ENCODE measurements around the gene SLC16A8.
A peak's percentile ranks its signal among the peaks of the same experiment; 100 is the strongest.
"Not testable (repeated sequence)": the region's sequence is repeated elsewhere in the genome, so short reads cannot be mapped to it uniquely, and the experiment has no call there.

Gene SLC16A8

DNA sequence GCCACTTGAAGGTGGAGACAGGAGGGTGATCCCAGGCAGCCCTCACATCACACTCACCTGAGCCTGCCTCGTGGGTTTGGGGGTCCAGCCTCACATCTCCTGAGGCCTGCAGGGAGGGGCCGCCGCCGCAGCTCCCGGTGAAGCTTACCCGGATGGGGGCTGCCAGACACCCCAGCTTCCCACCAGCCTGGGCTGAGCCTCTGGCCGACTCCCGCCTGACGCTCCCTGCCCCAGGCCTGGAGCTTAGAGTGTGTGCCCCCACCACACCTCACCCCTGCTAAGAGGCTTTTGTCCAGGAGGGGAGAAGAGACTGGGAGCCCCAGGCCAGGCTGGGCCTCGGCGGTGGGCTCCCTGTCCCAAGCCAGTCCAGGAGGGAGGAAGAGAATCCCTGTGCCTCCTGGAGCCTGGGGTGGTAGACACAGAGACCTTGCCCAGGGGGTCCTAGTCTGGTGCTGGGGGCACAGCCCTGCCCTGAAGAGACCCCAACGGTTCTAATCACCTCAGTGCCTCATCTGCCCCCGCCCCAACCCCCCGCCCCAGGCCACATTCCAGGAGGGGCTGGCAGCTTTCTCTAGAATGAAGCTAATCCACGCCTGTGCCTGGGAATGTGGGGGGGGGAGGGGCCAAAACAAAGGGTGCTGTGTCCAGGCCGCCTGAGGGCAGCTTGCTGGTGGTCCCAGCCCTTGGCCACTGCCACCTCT lies at the start of gene SLC16A8:
Gene SLC16A8, minus strand, starts transcription at position 254 of the 701 bp plus-strand sequence. CDS start 1,311 bp downstream, outside the sequence.
- peak; percentile 16 for DNase-seq

- DNase-seq = no peak
These were observed 49.3 kb upstream of the SLC16A8 start for GRCh38 chr22:38133331-38133730.

DNA sequence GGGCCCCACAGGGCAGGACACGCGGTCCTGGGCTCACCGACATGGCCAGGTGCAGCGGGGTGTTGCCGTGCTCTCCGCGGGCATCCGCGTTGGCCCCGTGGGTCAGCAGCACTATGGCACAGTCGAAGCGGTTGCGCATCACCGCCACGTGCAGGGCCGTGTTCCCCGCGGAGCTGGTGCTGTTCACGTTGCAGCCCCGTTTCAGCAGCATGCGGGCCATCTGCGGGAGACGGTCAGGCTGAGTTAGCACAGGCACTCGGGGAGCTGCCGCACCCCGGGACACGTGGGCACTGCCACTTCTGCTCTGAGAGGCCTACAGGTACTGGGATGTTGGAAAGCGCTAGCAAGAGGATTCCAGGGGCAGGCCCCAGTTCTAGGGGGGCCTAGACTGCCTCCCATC lies 48.8 kb upstream of the SLC16A8 start:
- no peak for DNase-seq

DNA sequence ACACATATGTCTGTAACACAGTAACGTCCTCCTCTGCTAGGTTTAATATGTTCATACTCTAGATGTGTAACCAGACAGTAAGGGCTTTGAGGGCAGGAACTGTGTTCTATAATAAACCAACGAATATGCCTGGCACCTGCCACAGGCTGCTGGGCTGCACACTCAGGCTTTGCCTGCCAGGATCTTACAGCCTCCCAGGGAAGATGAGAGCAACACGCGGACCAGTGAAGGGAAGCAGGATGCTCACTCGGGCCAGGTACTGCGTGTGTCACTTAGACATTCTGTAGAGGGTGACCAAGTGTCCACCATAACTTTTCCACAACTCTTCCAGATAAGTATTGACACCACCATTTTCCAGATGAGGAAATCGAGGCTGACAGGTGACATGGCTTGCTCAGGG lies 48.2 kb upstream of the SLC16A8 start:
- no peak for DNase-seq

GRCh38 chr22:38131399-38131798 lies 47.4 kb upstream of the SLC16A8 start:
- DNase-seq = no peak

DNA sequence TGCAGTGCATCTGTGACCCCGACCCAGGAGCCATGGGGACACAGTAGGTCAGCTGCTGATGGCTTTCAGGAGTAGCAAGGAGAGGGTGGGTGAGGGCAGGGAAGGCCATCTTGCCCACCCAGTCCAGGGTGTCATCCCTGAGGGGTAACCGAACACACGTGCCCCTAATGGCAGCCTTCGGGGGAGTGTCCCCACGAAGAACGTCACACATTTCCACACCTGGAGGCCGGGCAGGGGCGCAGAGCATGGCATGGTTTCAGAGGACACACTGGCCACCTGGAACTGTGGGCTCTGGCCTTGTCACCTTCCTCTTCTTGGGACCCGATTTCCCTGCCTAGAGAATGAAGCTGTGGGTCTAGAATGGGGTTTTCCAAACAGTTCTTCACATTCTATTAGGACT lies 45.9 kb upstream of the SLC16A8 start:
- no peak for DNase-seq

DNA sequence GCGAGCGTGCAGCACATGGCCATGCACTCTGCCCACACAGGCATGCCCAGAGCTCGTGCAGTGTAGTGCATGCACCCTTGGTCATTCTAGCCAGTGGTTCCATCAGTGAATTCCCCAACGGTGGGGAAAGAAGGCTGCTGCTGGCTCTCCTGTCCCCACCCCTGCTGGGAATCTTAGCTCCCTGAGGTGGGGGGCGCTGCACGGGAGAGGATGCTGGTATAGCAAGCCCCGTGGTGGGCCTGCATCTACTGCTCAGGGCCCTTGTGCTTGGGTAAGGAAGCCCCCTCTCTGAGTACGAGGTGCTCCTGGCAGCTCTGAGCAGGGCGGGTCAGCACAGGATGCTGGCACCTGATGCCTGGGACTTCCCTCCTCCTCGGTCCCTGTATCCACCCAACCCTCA lies 45.0 kb upstream of the SLC16A8 start:
- no peak for DNase-seq

DNA sequence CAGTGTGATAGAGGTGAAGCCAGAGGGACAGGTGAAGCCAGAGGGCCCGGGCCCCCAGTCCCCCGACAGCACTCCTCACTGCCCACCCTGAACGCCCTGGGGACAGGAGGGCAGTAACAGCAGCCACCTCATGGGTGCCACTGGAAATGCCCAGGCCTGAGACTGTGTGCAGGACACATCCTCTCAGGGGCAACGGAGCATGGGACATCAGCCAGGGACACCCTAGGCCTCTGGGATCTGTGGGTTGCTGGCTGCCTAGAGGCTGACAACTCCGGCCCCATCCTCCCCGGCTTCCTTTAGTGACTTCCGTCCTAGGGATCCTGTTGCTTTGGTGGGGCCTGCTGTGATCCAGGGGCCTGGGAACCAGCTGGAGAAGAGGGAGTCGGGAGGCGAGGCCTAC lies 43.9 kb upstream of the SLC16A8 start:
- DNase-seq = no peak

DNA sequence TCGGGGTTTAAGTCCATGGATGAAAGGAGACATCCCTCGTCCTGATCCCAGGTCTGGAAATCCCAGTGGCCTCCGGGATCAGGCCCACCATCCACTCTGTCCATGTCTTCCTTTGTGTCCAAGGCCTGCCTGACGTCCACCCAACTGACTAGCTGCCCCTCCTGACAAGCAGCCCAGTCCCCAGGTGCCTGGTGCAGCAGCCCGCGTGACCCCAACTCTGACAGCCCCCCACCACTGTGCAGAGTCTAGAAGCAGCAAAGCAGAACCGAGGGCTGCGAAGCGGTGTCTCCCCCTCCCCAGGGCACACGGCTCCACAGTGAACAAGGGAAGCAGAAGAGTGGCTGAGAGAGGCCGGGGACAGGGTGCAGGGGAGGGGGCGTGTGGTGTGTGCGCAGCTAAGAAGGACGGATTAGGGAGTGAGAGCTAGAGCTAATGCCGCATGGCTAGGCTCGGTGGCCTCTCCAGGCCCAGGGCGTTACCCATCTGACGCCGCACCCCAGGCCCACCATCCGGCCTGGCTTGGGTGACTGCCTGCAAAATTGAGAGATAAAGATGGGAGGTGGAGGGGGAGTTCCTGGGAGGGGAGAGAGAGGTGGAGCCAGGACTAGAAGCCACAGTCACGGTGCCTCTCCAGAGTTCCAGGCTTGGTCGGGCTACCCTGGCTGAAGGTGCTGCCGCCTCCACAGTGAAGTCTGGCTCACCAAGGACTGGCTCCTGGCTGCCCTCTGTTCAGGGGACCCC lies 43.1 kb upstream of the SLC16A8 start:
- peak; percentile 26 for DNase-seq

DNA sequence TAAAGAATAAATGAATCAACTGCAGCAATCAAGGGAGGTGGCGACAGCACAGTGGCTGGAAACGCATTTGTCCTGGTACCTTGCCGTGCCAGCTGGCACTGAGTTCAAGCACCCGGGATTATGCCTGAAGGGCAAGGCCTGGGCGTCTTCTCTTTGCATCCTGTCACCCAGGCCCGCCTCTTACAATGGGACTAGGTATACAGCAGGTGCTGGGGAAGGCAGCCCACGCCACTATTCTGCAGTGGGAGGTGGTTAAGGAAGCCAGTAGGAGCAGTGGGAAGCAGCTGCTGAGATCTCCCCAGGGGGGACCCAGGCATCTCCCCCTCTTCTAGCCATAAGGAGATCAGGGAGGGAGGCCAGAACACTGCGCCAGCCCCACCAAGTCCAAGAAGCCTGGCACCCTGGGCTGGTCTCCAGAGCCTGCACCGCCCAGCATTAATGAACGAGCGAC lies 41.8 kb upstream of the SLC16A8 start:
- peak; percentile 12 for DNase-seq

DNA sequence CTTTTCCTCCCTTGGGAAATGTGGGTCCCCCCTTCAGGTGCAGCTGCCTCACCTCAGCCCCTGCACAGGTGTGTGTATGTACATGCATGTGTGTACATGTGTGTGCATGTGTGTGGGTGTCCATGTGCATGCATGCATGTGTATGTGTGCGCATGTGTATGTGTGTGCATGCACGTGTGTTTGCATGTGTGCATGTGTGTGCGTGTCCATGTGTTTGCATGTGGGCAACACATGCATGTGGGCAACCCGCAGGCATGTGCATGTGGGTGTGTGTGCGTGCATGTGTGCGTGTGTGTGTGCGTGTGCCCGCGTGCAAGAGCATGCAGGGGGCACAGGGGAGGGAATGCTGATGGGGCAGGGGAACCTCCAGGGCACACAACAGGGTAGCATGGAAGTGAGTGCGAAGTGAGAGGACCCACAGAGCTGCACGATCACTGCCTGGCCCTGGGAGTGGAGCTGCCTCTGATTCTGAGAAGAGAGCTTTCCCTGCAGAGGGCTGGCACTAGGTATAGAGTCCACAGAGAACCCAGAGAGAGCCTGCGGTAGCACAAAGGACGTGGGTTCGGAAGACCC lies 41.1 kb upstream of the SLC16A8 start:
- DNase-seq = no peak

GRCh38 chr22:38124236-38124974 lies 40.4 kb upstream of the SLC16A8 start:
- peak; percentile 10 for DNase-seq

DNA sequence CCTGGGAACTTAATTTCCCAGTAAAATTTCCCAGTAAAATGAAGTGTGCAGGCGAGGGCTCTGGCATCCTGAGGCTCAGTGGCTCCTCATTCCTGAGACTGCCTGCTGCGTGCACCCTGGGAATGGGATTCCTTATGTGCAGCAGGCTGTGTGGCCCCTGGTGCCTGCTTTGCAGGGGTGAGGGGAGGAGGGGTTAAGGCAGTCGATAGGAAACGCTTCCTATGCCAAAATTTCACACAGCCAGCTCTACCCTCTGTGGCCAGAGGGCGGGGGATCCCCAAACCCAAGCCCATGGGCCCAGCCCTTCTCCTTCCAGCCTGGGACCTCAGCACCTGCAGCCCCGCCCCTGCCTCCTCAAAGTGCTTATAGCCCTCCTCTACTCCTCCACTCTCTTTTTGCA lies 38.6 kb upstream of the SLC16A8 start:
- peak; percentile 8 for DNase-seq

GRCh38 chr22:38120359-38121110 lies 36.6 kb upstream of the SLC16A8 start:
- peak; percentile 13 for DNase-seq

- DNase-seq = not testable (repeated sequence)
These were observed 34.8 kb upstream of the SLC16A8 start for GRCh38 chr22:38118747-38119146.

DNA sequence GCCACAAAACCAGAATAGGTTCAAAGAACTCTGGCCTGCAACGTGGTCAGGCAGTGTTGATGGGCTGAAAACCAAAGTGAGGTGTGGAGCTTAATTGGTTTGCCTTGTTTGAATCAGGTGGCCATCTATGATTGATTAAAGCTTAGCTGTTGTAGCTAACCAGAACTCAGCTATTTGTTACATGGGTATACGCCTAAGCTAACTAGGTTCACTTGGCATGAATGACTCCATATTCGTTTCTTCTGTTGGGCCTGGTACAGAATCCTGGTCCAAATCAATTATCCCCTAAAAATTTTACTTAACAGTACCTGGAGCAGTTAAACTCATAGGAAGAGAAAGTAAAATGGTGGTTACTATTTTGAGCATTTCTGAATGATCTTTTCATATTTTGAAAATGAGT lies 34.2 kb upstream of the SLC16A8 start:
- DNase-seq = no peak

- not testable (repeated sequence) for DNase-seq
These were observed 33.6 kb upstream of the SLC16A8 start for GRCh38 chr22:38117556-38117955.

GRCh38 chr22:38115423-38116205 lies 31.6 kb upstream of the SLC16A8 start:
- peak; percentile 15 for DNase-seq

GRCh38 chr22:38114484-38115398 lies 30.8 kb upstream of the SLC16A8 start:
- peak; percentile 90 for DNase-seq

DNA sequence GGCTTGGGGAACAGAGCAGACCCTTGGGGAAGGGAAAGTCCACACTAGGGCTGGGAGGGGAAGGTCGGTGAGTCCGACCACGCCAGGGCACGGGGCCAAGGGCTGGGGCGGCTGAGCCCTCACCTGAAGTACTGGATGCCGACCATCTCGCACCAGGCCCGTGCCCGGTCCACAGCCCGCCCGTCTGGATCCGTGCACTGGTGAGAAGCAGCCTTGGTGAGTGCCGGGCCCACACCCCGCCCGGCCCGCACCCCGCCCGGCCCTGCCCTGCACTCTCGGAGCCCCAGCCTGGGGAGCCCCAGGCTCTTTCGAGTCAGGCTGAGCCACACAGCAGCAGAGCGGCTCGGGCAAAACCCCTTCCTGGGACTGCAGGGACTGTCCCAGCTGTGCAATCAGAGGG lies 28.4 kb upstream of the SLC16A8 start:
- no peak for DNase-seq
